AG09309 (cell line): ENCODE data around the gene CHADL.
A peak's percentile ranks its signal among the peaks of the same experiment; 100 is the strongest.

Experiments used
- DNase-seq: peaks from one replicate; pipeline ENCODE4 v3.0.0-alpha.2; 2010; ENCODE audit warnings: low read depth
- H3K4me3 ChIP-seq: 2 replicates; pipeline ENCODE4 v1.5.1; 2011; ENCODE audit warnings: mild to moderate bottlenecking, low read depth, low read length, moderate library complexity; ENCODE audit not compliant: control insufficient read depth
- TF ChIP-seq, protein P1 (sequence below): IDR thresholded peaks from 2 replicates; pipeline ENCODE4 v1.5.1; 2011; ENCODE audit warnings: mild to moderate bottlenecking, low read depth, low read length, inconsistent platforms; ENCODE audit not compliant: insufficient read depth, control insufficient read depth; ENCODE audit errors: missing control alignments

Gene CHADL

GRCh38 chr22:41204066-41204465, 36.7 kb downstream of the CHADL start:
- H3K4me3 ChIP-seq = no peak overlapping the region
- no peak for DNase-seq
- TF ChIP-seq, protein P1, sequence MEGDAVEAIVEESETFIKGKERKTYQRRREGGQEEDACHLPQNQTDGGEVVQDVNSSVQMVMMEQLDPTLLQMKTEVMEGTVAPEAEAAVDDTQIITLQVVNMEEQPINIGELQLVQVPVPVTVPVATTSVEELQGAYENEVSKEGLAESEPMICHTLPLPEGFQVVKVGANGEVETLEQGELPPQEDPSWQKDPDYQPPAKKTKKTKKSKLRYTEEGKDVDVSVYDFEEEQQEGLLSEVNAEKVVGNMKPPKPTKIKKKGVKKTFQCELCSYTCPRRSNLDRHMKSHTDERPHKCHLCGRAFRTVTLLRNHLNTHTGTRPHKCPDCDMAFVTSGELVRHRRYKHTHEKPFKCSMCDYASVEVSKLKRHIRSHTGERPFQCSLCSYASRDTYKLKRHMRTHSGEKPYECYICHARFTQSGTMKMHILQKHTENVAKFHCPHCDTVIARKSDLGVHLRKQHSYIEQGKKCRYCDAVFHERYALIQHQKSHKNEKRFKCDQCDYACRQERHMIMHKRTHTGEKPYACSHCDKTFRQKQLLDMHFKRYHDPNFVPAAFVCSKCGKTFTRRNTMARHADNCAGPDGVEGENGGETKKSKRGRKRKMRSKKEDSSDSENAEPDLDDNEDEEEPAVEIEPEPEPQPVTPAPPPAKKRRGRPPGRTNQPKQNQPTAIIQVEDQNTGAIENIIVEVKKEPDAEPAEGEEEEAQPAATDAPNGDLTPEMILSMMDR = no peak

GRCh38 chr22:41203118-41203517, 37.6 kb downstream of the CHADL start:
- DNase-seq = no peak
- TF ChIP-seq, protein P1 = no peak
- no peak overlapping the region for H3K4me3 ChIP-seq

GRCh38 chr22:41201141-41201540, 39.6 kb downstream of the CHADL start:
- DNase-seq = no peak
- TF ChIP-seq, protein P1 = no peak
- H3K4me3 ChIP-seq = no peak overlapping the region

GRCh38 chr22:41198027-41198580, 42.6 kb downstream of the CHADL start:
- no peak for DNase-seq
- H3K4me3 ChIP-seq = peak overlapping the region; percentile 83
- TF ChIP-seq, protein P1 = no peak

DNA sequence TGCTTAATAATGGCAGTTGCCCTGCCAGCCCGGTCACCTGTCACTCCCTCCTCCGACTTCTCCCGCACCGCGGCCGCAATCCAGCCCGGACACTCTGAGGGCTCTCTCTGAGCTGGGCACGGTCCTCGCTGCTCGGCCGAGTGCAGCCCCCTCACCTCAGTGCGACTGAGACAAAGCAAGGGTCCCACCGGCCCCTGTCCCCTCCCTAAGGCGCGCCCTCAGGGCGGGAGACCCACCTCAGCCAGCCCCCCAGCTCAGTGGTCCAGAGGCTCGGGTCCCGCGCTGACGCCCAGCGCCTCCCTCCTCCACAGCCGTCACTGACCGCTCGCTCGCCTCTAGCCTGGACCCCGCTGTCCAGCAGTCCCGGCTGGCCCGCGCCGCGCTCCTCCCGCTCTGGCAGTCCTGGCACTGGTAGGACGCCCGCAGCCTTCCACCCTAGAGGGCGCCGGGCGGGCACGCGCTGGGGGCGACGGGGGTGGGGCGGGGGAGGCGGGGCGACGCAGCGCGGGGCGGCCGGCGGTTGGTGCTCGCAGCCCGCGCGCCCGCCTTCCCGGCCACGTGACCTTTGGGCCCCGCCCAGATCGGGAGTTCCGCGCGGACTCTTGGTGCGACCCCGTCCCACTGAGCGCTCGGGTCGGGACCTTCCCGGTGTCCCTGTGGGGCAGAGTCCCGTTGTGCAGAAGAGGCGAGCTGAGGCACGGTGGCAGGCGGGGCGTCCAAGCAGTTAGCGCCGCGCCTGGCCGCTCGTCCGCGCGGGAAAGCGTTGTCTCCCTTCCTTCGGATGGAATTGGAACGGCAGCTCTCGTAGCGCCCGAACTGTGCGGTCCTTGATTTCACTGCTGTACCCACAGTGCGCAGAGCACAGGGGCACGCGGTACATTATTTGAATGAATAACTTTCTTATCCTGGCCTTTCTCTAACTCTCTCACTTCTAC, 43.4 kb downstream of the CHADL start:
- TF ChIP-seq, protein P1 = peak; percentile 24
- no peak for DNase-seq

GRCh38 chr22:41193829-41194228, 46.9 kb downstream of the CHADL start:
- no peak for DNase-seq
- TF ChIP-seq, protein P1 = no peak
- H3K4me3 ChIP-seq = no peak overlapping the region

More for the DNA sequence above, 43.4 kb downstream of the CHADL start:
- peak overlapping the region; percentile 83 for H3K4me3 ChIP-seq
